HG02678 (cell line): ENCODE measurements around the gene CHMP3.
"Not testable (repeated sequence)": the region's sequence is repeated elsewhere in the genome, so short reads cannot be mapped to it uniquely, and the experiment has no call there.

ENCODE experiments used
- ATAC-seq: cut with Tn5 transposase; IDR thresholded peaks from one replicate; pipeline ENCODE4 v1.9.1; 2021; ENCODE audit warnings: mild to moderate bottlenecking, moderate library complexity; ENCODE audit not compliant: unreplicated experiment

CHMP3 gene

DNA sequence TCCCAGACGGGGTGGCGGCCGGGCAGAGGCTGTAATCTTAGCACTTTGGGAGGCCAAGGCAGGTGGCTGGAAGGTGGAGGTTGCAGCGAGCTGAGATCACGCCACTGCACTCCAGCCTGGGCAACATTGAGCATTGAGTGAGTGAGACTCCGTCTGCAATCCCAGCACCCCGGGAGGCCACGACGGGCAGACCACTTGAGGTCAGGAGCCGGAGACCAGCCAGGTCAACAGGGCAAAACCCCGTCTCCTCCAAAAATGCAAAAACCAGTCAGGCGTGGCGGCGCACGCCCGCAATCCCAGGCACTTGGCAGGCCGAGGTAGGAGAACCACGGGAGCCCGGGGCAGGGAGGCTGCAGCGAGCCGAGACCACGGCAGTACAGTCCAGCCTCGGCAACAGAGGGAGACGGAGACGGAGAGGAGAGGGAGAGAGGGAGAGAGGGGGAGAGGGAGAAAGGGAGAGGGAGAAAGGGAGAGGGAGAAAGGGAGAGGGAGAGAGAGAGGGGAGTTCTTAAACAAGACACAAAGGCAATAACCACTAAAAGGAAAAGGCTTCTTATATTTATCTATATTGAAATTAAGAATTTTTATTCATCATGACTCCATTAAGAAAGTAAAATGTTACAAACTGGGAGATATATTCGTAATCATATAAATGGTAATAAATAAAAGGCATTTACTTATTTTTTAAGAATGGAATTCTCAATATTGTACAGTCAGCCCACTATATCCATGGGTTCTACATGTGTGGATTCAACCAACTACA, 13.1 kb downstream of the CHMP3 start:
- ATAC-seq = not testable (repeated sequence)

DNA sequence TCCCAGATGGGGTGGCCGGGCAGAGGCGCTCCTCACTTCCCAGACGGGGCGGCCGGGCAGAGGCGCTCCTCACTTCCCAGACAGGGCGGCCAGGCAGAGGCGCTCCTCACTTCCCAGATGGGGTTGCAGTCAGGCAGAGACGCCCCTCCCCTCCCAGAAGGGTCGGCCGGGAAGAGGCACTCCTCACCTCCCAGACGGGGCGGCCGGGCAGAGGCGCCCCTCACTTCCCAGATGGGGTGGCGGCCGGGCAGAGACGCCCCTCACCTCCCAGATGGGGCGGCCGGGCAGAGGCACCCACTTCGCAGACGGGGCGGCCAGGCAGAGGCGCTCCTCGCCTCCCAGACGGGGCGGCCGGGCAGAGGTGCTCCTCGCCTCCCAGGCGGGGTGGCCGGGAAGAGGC, 13.8 kb downstream of the CHMP3 start:
- not testable (repeated sequence) for ATAC-seq

DNA sequence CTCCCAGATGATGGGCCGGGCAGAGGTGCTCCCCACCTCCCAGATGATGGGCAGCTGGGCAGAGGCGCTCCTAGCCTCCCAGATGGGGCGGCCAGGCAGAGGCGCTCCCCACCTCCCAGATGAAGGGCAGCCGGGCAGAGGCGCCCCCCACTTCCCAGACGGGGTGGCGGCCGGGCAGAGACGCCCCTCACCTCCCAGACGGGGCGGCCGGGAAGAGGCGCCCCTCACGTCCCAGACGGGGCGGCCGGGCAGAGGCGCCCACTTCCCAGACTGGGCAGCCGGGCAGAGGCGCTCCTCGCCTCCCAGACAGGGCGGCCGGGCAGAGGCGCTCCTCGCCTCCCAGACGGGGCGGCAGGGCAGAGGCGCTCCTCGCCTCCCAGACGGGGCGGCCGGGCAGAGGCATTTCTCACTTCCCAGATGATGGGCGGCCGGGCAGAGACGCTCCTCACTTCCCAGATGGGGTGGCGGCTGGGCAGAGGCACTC, 14.3 kb downstream of the CHMP3 start:
- not testable (repeated sequence) for ATAC-seq

DNA sequence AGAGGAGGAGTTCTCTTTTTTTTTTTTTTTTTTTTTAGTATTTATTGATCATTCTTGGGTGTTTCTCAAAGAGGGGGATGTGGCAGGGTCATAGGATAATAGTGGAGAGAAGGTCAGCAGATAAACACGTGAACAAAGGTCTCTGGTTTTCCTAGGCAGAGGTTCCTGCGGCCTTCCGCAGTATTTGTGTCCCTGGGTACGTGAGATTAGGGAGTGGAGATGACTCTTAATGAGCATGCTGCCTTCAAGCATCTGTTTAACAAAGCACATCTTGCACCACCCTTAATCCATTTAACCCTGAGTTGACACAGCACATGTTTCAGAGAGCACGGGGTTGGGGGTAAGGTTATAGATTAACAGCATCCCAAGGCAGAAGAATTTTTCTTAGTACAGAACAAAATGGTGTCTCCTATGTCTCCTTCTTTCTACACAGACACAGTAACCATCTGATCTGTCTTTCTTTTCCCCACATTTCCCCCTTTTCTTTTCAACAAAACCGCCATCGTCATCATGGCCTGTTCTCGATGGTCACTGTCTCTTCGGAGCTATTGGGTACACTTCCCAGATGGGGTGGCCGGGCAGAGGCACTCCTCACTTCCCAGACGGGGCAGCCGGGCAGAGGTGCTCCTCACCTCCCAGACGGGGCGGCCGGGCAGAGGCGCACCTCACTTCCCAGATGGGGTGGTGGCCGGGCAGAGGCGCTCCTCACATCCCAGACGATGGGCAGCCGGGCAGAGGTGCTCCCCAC, 14.9 kb downstream of the CHMP3 start:
- not testable (repeated sequence) for ATAC-seq

DNA sequence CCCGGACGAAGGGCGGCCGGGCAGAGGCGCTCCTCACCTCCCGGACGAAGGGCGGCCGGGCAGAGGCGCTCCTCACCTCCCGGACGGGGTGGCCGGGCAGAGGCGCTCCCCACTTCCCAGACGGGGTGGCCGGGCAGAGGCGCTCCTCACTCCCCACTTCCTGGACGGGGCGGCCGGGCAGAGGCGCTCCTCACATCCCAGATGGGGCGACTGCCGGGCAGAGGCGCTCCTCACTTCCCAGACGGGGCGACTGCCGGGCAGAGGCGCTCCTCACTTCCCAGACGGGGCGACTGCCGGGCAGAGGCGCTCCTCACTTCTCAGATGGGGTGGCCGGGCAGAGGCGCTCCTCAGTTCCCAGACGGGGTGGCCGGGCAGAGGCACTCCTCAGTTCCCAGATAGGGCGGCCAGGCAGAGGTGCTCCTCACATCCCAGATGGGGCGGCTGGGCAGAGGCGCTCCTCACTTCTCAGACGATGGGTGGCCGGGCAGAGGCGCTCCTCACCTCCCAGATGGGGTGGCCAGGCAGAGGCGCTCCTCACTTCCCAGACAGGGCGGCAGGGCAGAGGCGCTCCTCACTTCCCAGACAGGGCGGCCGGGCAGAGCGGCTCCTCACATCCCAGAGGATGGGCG, 17.8 kb downstream of the CHMP3 start:
- ATAC-seq = not testable (repeated sequence)

DNA sequence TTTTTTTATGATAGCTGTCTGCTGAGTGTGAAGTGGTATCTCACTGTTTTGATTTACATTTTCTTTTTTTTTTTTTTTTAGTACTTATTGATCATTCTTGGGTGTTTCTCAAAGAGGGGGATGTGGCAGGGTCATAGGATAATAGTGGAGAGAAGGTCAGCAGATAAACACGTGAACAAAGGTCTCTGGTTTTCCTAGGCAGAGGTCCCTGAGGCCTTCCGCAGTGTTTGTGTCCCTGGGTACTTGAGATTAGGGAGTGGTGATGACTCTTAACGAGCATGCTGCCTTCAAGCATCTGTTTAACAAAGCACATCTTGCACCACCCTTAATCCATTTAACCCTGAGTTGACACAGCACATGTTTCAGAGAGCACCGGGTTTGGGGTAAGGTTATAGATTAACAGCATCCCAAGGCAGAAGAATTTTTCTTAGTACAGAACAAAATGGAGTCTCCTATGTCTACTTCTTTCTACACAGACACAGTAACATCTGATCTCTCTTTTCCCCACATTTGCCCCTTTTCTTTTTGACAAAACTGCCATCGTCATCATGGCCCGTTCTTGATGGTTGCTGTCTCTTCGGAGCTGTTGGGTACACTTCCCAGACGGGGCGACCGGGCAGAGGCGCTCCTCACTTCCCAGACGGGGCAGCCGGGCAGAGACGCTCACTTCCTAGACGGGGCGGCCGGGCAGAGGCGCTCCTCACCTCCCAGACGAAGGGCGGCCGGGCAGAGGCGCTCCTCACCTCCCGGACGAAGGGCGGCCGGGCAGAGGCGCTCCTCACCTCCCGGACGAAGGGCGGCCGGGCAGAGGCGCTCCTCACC, 18.8 kb downstream of the CHMP3 start:
- ATAC-seq = not testable (repeated sequence)

DNA sequence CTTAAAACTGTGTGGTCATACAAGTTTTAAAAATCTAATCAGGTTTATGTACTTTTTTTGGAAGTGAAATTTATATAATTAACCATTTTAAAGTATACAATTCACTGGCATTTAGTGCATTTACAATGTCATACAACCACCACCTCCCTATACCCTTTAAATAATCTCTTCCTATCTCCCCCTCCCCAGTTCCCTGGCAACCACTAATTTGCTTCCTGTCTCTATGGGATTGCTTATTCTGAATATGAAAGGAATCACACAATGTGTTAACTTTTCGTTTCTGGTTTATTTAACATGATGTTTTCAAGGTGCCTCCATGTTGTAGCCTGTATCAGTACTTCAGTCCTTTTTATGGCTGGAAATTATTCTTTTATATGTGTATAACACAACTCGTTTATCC, 19.4 kb downstream of the CHMP3 start:
- no peak for ATAC-seq

DNA sequence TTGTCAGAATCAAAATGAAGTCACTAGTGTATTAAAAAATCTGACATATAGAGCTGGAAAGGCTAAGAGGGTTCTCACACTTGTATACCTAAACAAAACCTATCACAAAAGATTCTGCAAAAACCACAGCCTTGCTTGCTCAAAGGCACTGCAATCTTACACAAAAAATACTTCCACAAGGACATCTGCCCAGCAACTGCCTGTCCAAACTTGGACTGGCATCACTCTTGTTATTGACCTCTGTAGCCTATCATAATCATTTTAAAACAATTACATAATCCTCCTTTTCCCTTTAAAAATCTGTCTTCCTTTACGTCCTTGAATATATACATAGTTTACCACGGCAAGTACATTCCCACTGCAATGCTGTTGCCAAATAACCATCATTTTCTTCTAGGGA, 19.9 kb downstream of the CHMP3 start:
- no peak for ATAC-seq

DNA sequence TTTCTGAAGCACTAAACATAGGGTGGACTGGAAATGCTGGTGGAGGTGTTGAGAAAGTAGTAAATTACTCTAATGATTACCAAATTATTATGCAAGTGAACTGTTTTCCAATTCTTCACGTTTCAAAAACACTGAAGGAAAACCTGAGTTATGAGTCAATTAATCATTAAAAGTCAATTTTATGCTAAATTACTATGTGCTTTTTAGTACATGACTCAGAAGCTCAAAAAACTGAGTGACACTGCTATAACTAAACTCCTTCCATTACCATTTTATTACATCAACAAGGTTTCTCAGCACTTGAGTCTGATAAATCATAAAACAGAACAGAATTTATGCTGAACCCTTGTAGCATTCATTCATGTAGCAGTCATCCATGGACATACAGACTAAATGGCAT, 20.4 kb downstream of the CHMP3 start:
- no peak for ATAC-seq

DNA sequence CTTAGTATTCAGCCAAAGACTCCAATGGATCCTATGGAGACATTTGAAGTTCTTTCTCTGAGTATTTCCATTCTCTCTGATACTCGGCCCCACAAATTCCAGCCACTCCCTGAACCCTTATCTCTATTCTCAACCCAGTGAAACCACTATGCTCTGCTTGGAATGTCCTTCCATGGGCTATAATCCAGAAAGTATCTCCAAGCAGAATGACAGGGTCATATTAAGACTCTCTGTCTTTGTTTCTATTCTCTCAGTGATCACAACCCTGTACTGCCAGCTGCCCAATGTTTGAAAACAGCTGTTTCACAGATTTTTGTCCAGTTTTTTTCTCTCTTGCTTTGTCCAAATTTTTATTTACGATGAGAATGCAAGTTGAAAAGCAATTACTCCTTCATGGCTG, 21.9 kb downstream of the CHMP3 start:
- no peak for ATAC-seq

DNA sequence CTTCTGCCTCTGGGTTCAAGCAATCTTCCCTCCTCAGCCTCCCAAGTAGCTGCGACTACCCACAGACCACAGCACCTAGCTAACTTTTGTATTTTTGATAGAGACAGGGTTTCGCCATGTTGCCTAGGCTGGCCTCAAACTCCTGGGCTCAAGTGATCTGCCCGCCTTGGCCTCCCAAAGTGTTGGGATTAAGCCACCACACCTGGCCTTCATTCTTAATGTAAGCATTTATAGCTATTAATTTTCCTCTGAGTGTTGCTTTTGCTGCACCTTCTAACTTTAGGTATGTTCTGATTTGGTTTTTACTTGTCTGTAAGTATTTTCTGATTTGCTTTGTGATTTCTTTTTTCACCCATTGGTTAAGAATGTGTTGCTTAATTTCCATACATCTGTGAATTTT, 29.7 kb downstream of the CHMP3 start:
- no peak for ATAC-seq

DNA sequence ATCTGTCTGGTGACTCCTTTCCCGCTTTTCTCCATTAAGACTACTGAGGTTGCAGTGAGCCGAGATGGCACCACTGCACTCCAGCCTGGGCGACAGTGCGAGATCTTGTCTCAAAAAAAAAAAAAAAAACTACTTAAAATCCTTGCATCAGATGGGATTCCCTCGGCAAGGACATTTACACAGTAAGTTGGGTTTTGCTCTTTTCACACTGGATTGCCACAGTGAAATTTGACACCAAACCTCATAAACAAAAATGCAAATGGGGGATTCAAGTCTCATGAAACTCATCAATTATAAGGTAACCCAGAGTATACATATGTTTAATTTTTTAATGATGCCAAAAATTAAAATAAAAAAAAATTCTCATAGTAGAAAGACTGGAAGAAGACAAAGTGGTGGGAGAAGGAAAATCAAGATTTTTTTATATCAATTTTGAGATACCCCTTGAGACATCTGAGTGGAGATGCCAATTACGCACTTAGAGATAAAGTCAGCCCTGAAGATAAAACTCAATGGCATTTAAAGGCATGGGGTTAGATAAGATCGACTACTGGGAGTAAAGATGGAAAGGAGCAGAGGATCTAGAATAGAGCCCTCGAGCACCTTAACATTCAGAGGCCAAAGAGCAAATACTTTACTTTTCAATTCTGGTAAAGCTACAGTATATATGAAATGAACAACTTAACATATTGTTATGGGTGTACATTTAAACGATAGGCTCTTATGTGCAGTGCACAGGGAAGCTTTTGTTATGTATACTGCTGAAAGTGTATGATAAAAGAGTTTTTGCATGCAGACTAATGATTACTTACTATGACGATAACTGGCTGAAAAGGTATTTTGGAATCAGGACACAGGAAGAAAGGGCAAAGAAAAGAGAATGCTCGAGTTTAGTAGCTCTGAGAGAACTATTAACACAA, 37.6 kb downstream of the CHMP3 start:
- ATAC-seq = no peak

DNA sequence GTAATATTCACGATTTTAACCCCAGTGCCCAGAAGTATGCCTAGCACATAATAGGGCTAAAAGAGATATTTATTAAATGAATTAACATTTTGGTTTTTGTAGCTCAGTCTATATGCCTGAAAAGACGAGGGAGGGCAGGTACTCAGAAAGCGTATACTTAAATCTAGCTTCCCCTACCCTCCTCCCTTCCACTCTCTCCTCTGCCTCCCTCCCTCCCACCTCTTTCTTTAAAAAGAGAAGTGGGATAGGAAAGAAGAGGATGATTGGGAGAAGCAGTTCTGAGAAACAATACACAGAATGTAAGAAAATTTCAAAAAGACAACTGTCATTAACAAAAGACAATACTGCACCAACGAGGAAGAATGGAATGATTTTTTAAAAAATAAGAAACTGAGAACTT, 39.8 kb downstream of the CHMP3 start:
- ATAC-seq = no peak

DNA sequence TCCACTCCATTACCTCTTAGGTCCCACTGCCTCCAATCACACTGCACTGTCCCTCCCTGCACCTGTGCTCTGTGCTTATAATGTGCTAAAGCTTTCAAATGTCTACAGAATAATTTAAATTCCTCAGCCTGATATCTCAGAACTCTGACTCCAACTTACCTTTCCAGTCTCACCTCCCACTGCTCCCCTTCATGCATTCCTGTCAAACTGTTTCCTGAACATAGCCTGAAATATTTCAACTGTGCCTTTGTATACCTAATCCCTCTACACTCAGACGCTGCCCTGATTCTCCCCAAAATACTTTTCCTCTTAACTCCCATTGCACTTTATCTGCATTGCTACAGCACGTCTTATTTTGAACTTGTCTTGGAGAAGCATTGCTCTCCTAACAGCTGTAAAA, 40.5 kb downstream of the CHMP3 start:
- no peak for ATAC-seq

DNA sequence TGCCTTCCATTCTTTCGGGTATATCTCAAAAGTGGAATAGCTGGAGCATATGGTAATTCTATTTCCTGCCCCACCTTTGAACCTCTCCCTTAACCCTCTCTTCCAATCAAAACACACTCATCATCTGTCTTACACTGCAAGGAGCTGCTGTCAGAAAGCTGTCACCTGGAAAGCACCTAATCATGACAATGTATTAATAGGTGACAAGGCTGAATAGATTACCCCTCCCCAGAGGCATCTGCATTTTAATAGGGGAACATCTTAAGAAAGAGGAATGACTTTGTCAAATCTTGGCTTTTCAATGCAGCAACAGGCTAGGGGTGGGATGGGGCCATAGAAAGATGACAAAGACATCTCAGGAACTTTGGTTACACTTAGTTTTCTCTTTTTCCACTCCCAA, 41.3 kb downstream of the CHMP3 start:
- ATAC-seq = no peak

DNA sequence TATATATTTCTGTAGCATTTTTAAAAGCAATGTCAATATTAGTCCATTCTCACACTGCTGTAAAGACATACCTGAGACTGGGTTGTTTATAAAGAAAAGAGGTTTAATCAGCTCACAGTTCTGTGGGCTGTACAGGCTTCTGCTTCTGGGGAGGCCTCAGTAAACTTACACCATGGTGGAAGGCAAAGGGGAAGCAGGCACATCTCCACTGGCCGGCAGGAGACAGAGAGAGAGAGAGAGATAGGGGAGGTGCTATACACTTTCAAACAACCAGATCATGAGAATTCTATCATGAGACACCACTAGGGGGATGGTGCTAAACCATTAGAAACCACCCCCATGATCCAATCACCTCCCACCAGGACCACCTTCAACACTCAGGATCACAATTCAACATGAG, 43.1 kb downstream of the CHMP3 start:
- no peak for ATAC-seq

DNA sequence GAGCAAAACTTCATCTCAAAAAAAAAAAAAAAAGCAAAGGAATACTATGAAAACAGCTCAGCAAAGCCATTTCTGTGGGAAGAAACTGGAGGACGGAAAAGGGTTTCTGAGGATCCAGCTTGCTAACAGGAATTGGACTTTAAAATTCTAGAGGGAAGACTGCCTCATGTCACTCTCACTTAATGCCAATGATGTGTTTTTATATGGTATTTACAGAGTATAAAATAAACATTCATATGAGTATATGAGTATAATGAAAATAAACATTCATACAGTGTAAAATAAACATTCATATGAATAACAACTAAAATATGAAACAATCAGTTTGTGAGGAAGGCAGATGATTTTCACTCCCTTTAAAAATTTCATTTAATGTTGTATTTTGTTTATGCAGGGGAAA, 43.9 kb downstream of the CHMP3 start:
- ATAC-seq = no peak

DNA sequence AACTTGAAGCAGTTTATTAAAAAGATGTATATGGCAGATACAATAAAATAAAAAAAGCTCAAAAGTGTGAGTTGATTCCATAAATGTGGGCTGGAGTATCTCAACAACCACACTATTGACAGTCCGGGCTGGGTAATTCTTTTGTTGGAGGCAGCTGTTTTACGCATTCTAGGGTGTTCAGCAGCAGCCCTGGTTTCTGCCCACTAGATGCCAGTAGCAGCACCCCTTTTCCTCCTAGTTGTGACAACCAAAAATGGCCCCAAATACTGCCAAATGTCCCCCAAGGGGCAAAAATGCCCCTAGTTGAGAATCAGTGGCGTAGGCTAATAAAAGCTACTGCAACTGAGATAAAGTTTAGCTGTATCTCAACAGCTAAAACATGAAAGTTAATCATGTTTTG, 44.8 kb downstream of the CHMP3 start:
- ATAC-seq = no peak

DNA sequence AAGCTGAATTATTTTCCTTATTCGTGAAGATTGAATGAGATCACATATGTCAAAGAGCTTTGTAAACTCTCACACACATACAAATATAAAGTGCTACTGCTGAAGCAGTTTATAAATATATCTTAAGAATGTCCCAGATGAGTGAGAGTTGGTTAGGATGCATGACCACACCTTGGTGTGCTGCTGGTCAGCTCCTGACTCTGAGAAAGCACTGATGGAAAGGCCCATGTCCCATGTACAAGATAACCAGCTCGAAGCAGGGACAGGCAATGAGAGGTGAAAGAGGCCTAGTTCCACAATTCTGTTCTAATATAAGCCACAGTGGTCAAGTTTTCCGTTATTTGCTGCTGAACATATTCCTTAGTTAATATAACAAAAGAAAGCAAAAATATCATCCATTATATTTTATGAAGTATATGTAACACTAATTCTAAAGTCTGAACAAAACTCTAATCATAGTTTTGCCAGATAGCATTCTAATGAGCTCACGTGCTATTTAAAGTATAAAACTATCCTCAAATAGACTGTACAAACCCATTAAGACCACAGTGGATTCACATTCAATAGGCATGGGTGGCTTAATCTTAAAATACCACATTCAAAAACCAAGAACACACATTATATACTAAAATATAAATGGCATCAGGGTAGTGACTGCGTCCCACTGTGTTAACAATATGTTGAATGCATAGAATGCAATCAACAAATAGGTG, 49.1 kb downstream of the CHMP3 start:
- no peak for ATAC-seq
